WTC11 (cell line): ENCODE measurements around the gene SASS6. TPM values are rescaled to one million over a fixed set of nuclear protein-coding genes. Genes with fewer than 3 reads are reported as not detected.
A peak's percentile ranks its signal among the peaks of the same experiment; 100 is the strongest.

Experiments
- ATAC-seq: fragments of 200-7000 bp; cut with Tn5 transposase; 2 replicates; pipeline ENCODE4 v1.10.0; 2021; ENCODE audit warnings: mild to moderate bottlenecking, moderate library complexity
- CTCF ChIA-PET: fragments of 300-600 bp; sonication (Branson Sonifier 250); formaldehyde crosslinking; loops from one replicate; lab custom pipeline; 2021; ENCODE audit warnings: antibody characterized with exemption; lab: Charles Lee
- POLR2A ChIA-PET: fragments of 350-600 bp; sonication (Branson Sonifier 250); formaldehyde crosslinking; loops from one replicate; lab custom pipeline; 2021; ENCODE audit warnings: antibody characterized with exemption; lab: Charles Lee
- DNase-seq: peaks from one replicate; pipeline ENCODE4 v3.0.0; 2021; ENCODE audit warnings: low spot score
- H3K27ac Mint-ChIP-seq: 2 replicates; pipeline ENCODE4 v1.8.0; 2021; ENCODE audit warnings: mixed read lengths
- H3K27me3 Mint-ChIP-seq: 2 replicates; pipeline ENCODE4 v1.8.0; 2021; ENCODE audit warnings: low read depth, mild to moderate bottlenecking, moderate library complexity, mixed read lengths
- H3K36me3 Mint-ChIP-seq: 2 replicates; pipeline ENCODE4 v1.8.0; 2021; ENCODE audit warnings: mixed read lengths
- H3K4me1 Mint-ChIP-seq: 2 replicates; pipeline ENCODE4 v1.8.0; 2022; ENCODE audit warnings: mixed read lengths
- H3K4me3 Mint-ChIP-seq: 2 replicates; pipeline ENCODE4 v1.8.0; 2021; ENCODE audit warnings: mild to moderate bottlenecking, moderate library complexity, mixed read lengths
- H3K9me3 Mint-ChIP-seq: 2 replicates; pipeline ENCODE4 v1.8.0; 2021; ENCODE audit warnings: mixed read lengths
- ARID4B ChIP-seq: sonication (generic); formaldehyde crosslinking; IDR thresholded peaks from 2 replicates; pipeline ENCODE4 v1.8.0; 2023; ENCODE audit warnings: missing genetic modification reagents, mild to moderate bottlenecking, borderline replicate concordance
- ATF2 ChIP-seq: sonication (generic); formaldehyde crosslinking; IDR thresholded peaks from 2 replicates; pipeline ENCODE4 v1.8.1; 2022; ENCODE audit warnings: low read depth, missing genetic modification reagents, borderline replicate concordance
- CDX4 ChIP-seq: fragments of 250-450 bp; sonication (Bioruptor Pico); IDR thresholded peaks from 2 replicates; pipeline ENCODE4 v1.9.0; 2021; ENCODE audit warnings: moderate library complexity, mild to moderate bottlenecking, inconsistent platforms, borderline replicate concordance
- ERG ChIP-seq: fragments of 250-450 bp; sonication (Bioruptor Pico); IDR thresholded peaks from 2 replicates; pipeline ENCODE4 v1.8.0; 2021; ENCODE audit warnings: mild to moderate bottlenecking
- MXD4 ChIP-seq: fragments of 250-450 bp; sonication (Bioruptor Pico); IDR thresholded peaks from 2 replicates; pipeline ENCODE4 v1.8.0; 2021; ENCODE audit warnings: mild to moderate bottlenecking, moderate library complexity, borderline replicate concordance
- NFYB ChIP-seq: sonication (generic); formaldehyde crosslinking; conservative IDR thresholded peaks from 2 replicates; pipeline ENCODE4 v1.8.0; 2022; ENCODE audit warnings: low read depth, missing genetic modification reagents
- STAT6 ChIP-seq: sonication (generic); formaldehyde crosslinking; conservative IDR thresholded peaks from 2 replicates; pipeline ENCODE4 v1.8.1; 2023; ENCODE audit warnings: mild to moderate bottlenecking, low read depth, missing genetic modification reagents, moderate library complexity
- ZBTB21 ChIP-seq: sonication (generic); formaldehyde crosslinking; IDR thresholded peaks from 2 replicates; pipeline ENCODE4 v1.8.1; 2023; ENCODE audit warnings: mild to moderate bottlenecking, missing genetic modification reagents, borderline replicate concordance
- ZNF512 ChIP-seq: sonication (generic); formaldehyde crosslinking; IDR thresholded peaks from 2 replicates; pipeline ENCODE4 v1.8.1; 2022; ENCODE audit warnings: missing genetic modification reagents, borderline replicate concordance
- total RNA-seq: library from RNA; stranded (reverse); gene quantifications from 3 replicates; pipeline ENCODE4 v1.2.3, GENCODE V29; 2021

SASS6 gene
- total RNA-seq, 1 experiment from 2014 or later: 13.6 TPM

- TF ChIP-seq ATF2 (CRISPR knock-in tag): no peak
- TF ChIP-seq ZBTB21 (CRISPR knock-in tag): no peak
- no peak for TF ChIP-seq ZNF512 (CRISPR knock-in tag)
- no peak for TF ChIP-seq CDX4 (CRISPR knock-in tag)
These were observed 18.9 kb upstream of the SASS6 start (continued) for GRCh38 chr1:100151679-100152078.

GRCh38 chr1:100147875-100148274 is 15.1 kb upstream of the SASS6 start:
- H3K27ac Mint-ChIP-seq: peak overlapping the region; percentile 89
- peak; percentile 92 for ATAC-seq
- POLR2A ChIA-PET: interaction anchor here (0.6 kb wide), 1 partner anchor 311 kb away, joined by 3 read pairs; no protein-coding TSS in a partner anchor
- H3K36me3 Mint-ChIP-seq: peaks cover 24% of the 10 kb centered on the region
- no peak for TF ChIP-seq NFYB (CRISPR knock-in tag)
- no peak for TF ChIP-seq ERG (CRISPR knock-in tag)
- no peak for TF ChIP-seq STAT6 (CRISPR knock-in tag)
- H3K4me3 Mint-ChIP-seq: no peak overlapping the region
- DNase-seq: no peak
- peaks cover 11% of the 10 kb centered on the region for H3K4me1 Mint-ChIP-seq
- H3K9me3 Mint-ChIP-seq: no peaks in the 10 kb centered on the region
- H3K27me3 Mint-ChIP-seq: no peaks in the 10 kb centered on the region
- CTCF ChIA-PET: no interaction called here

GRCh38 chr1:100146958-100147357 is 14.2 kb upstream of the SASS6 start:
- no peak overlapping the region for H3K27ac Mint-ChIP-seq
- peaks cover 11% of the 10 kb centered on the region for H3K4me1 Mint-ChIP-seq
- ATAC-seq: no peak
- no peak overlapping the region for H3K4me3 Mint-ChIP-seq
- POLR2A ChIA-PET: no interaction called here
- H3K36me3 Mint-ChIP-seq: peaks cover 28% of the 10 kb centered on the region
- H3K27me3 Mint-ChIP-seq: no peaks in the 10 kb centered on the region
- no peak for DNase-seq
- no peak for TF ChIP-seq ARID4B (CRISPR knock-in tag)
- no peak for TF ChIP-seq NFYB (CRISPR knock-in tag)
- no peak for TF ChIP-seq MXD4 (CRISPR knock-in tag)
- CTCF ChIA-PET: no interaction called here
- no peaks in the 10 kb centered on the region for H3K9me3 Mint-ChIP-seq
